ENCODE data around the gene C2CD4C. TPM values are rescaled to one million over a fixed set of nuclear protein-coding genes. Genes with fewer than 3 reads are reported as not detected.

The C2CD4C gene
- total and polyA plus RNA-seq, 2 experiments from 2014 or later: 2.1 to 12.5 TPM

GRCh38 chr19:379796-380195 is 29.2 kb downstream of the C2CD4C start (continued):
- TF ChIP-seq ZNF462 (CRISPR knock-in tag; IDR thresholded peaks at IDR 0.05) (no peak), ZNF331 (CRISPR knock-in tag; IDR thresholded peaks at IDR 0.05; ENCODE audit: low read depth) (no peak), NANOG (IDR thresholded peaks at IDR 0.05; ENCODE audit: borderline replicate concordance) (no peak), EZH2phosphoT487 (IDR thresholded peaks at IDR 0.05; ENCODE audit: unreplicated experiment) (no peak), JUNB (IDR thresholded peaks at IDR 0.05; ENCODE audit: unreplicated experiment) (no peak), CREB1 (CRISPR knock-in tag; IDR thresholded peaks at IDR 0.05; ENCODE audit: low read depth) (no peak), STAT1 (IDR thresholded peaks at IDR 0.05; ENCODE audit: unreplicated experiment) (no peak)

GRCh38 chr19:378706-379105 is 30.2 kb downstream of the C2CD4C start:
- Histone ChIP-seq H3K4me1 (ENCODE audit: insufficient read depth) (no peaks in the 10 kb centered on the region), H3K9me2 (ENCODE audit: insufficient read depth) (no peaks in the 10 kb centered on the region), H3F3A (replicated peaks; ENCODE audit: low read depth) (no peaks in the 10 kb centered on the region), H2AFZ (peak overlapping the region; percentile 95; the same call in 1 of the 2 replicates), H3K4me2 (no peak overlapping the region), H3K27me3 (ENCODE audit: insufficient read depth) (no peaks in the 10 kb centered on the region), H3K79me2 (replicated peaks; ENCODE audit: insufficient read depth) (no peaks in the 10 kb centered on the region), H3K36me3 (ENCODE audit: insufficient read depth) (no peaks in the 10 kb centered on the region), H3K27ac (ENCODE audit: low read depth) (no peak overlapping the region), H4K20me1 (replicated peaks; ENCODE audit: insufficient read depth) (no peaks in the 10 kb centered on the region), H3K4me3 (no peak overlapping the region)
- Mint-ChIP-seq H3K4me3 (no peak overlapping the region), H3K36me3 (ENCODE audit: low read depth) (peaks cover 3% of the 10 kb centered on the region; the same call in 2 of the 3 replicates), H3K9me3 (peaks cover 25% of the 10 kb centered on the region), H3K4me1 (no peaks in the 10 kb centered on the region), H3K27me3 (ENCODE audit: insufficient read depth, low read depth, poor library complexity) (peaks cover 15% of the 10 kb centered on the region), H3K27ac (no peak overlapping the region)
- DNase-seq (ENCODE audit: low spot score) (no peak), ATAC-seq (peak; percentile 15; the same call in 1 of the 3 replicates)
- no peak for TF ChIP-seq JUNB (IDR thresholded peaks at IDR 0.05; ENCODE audit: unreplicated experiment)
- TF ChIP-seq STAT1 (IDR thresholded peaks at IDR 0.05; ENCODE audit: unreplicated experiment): no peak
- no peak for TF ChIP-seq ZNF114 (CRISPR knock-in tag; IDR thresholded peaks at IDR 0.05)
- no peak for TF ChIP-seq POLR2AphosphoS5 (IDR thresholded peaks at IDR 0.05; ENCODE audit: low read depth)
- TF ChIP-seq CREB1 (CRISPR knock-in tag; IDR thresholded peaks at IDR 0.05; ENCODE audit: low read depth): no peak
- TF ChIP-seq REST (IDR thresholded peaks at IDR 0.05; ENCODE audit: unreplicated experiment): no peak
- no peak for TF ChIP-seq CTCF (conservative IDR thresholded peaks at IDR 0.05; ENCODE audit: low read depth in 2 of 2)
